ENCODE results near the gene PIGU.
"Not testable (repeated sequence)": the region's sequence is repeated elsewhere in the genome, so short reads cannot be mapped to it uniquely, and the experiment has no call there.

The PIGU gene

DNA sequence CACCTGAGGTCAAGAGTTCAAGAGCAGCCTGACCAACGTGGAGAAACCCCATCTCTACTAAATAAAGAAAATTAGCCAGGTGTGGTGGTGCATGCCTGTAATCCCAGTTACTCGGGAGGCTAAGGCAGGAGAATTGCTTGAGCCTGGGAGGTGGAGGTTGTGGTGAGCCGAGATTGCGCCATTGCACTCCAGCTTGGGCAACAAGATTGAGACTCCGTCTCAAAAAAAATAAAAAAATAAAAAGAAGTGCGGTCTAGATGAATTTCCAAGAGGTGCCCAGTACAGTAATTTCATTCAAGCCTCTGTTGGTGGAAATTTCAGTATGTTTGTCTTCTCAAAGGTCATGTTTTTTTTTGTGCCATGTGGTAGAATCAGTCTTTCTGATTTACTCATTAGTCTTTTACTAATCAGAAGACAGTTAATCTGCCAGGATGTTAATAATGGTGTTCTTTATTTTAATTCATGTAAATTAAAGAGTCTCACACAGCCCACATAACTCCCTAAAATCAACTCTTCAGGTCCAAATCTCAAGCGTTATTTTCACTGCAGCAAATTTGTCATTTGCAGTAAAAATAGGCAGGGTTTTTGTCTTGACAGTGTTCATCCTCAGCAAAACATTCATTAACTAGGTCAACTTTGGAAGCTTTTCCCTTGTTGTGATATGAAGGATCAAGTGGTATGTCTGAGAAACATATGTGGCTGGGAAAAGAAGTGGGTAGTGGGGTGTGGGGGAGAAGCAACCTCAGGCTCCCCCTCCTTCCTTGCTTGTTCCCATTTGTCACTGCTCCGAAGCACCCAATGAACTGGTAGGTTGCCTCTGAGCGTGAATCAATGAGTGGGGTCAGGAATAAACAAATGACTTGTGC, 40.6 kb upstream of the PIGU start:
- Histone ChIP-seq H4K20me1 (ENCODE audit: control insufficient read depth, insufficient read depth, low read depth, low read length) (no peaks in the 10 kb centered on the region), H3F3A (ENCODE audit: control insufficient read depth, insufficient read depth) (no peaks in the 10 kb centered on the region), H3K27ac (ENCODE audit: low read depth, low read length) (no peak overlapping the region), H3K36me3 (ENCODE audit: control insufficient read depth, low read length) (peaks cover 3% of the 10 kb centered on the region; the same call in 1 of the 2 replicates), H3K4me3 (ENCODE audit: low read length) (no peak overlapping the region), H3K9me2 (replicated peaks; ENCODE audit: control insufficient read depth, low read length) (no peaks in the 10 kb centered on the region), H3K27me3 (ENCODE audit: control insufficient read depth, low read length) (no peaks in the 10 kb centered on the region), H3K4me1 (ENCODE audit: control insufficient read depth, low read length) (peaks cover 19% of the 10 kb centered on the region), H3K9me3 (ENCODE audit: control insufficient read depth, insufficient read depth, low read length) (no peaks in the 10 kb centered on the region), H3K79me2 (ENCODE audit: control insufficient read depth, low read length) (no peaks in the 10 kb centered on the region), H3K4me2 (ENCODE audit: low read length) (no peak overlapping the region)
- TF ChIP-seq, protein P1, sequence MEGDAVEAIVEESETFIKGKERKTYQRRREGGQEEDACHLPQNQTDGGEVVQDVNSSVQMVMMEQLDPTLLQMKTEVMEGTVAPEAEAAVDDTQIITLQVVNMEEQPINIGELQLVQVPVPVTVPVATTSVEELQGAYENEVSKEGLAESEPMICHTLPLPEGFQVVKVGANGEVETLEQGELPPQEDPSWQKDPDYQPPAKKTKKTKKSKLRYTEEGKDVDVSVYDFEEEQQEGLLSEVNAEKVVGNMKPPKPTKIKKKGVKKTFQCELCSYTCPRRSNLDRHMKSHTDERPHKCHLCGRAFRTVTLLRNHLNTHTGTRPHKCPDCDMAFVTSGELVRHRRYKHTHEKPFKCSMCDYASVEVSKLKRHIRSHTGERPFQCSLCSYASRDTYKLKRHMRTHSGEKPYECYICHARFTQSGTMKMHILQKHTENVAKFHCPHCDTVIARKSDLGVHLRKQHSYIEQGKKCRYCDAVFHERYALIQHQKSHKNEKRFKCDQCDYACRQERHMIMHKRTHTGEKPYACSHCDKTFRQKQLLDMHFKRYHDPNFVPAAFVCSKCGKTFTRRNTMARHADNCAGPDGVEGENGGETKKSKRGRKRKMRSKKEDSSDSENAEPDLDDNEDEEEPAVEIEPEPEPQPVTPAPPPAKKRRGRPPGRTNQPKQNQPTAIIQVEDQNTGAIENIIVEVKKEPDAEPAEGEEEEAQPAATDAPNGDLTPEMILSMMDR (IDR thresholded peaks at IDR 0.05; ENCODE audit: low read depth, low read length, poor library complexity, severe bottlenecking): no peak
- TF ChIP-seq EZH2phosphoT487 (IDR thresholded peaks at IDR 0.05; ENCODE audit: borderline replicate concordance, low read length): no peak

DNA sequence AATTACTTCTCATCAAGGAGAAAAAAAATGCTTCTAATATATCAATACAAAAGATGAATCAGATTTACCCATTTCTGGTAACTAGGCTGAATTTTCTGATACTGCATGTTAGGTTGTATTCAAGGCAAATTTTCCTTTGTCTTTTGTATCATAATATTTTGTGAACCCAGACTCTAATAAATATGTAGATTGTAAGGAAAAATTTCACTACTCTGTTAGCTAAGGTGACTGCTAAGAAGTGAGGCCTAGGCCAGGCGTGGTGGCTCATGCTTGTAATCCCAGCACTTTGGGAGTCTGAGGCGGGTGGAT, 40.0 kb upstream of the PIGU start:
- Histone ChIP-seq H4K20me1 (ENCODE audit: control insufficient read depth, insufficient read depth, low read depth, low read length) (no peaks in the 10 kb centered on the region), H3F3A (ENCODE audit: control insufficient read depth, insufficient read depth) (no peaks in the 10 kb centered on the region), H3K4me2 (ENCODE audit: low read length) (no peak overlapping the region), H3K4me3 (ENCODE audit: low read length) (no peak overlapping the region), H3K36me3 (ENCODE audit: control insufficient read depth, low read length) (peaks cover 3% of the 10 kb centered on the region; the same call in 1 of the 2 replicates), H3K27me3 (ENCODE audit: control insufficient read depth, low read length) (no peaks in the 10 kb centered on the region), H3K79me2 (ENCODE audit: control insufficient read depth, low read length) (no peaks in the 10 kb centered on the region), H3K4me1 (ENCODE audit: control insufficient read depth, low read length) (peaks cover 19% of the 10 kb centered on the region), H3K27ac (ENCODE audit: low read depth, low read length) (no peak overlapping the region), H3K9me2 (replicated peaks; ENCODE audit: control insufficient read depth, low read length) (no peaks in the 10 kb centered on the region), H3K9me3 (ENCODE audit: control insufficient read depth, insufficient read depth, low read length) (no peaks in the 10 kb centered on the region)
- TF ChIP-seq, protein P1 (IDR thresholded peaks at IDR 0.05; ENCODE audit: low read depth, low read length, poor library complexity, severe bottlenecking): no peak
- TF ChIP-seq EZH2phosphoT487 (IDR thresholded peaks at IDR 0.05; ENCODE audit: borderline replicate concordance, low read length): no peak

DNA sequence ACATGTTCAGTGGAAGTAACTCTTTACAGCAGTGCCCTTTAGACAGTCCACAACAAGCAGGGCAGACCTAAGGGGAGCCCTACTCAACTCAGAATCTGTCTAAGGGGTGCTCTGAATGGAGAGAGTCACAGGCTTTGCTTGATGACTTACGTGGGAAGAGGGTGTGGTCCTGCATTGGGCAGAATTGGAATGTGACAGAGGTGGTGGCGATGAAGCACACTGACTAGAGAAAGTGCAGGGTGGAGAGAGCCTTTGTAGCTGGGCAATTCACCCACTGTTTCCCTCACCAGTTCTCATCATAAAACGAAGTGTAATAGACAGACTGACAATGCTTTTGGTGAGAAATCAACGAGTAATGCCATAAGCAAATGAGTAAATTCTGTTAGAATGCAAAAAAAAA, 38.5 kb upstream of the PIGU start:
- TF ChIP-seq EZH2phosphoT487 (IDR thresholded peaks at IDR 0.05; ENCODE audit: borderline replicate concordance, low read length): no peak
- TF ChIP-seq, protein P1 (IDR thresholded peaks at IDR 0.05; ENCODE audit: low read depth, low read length, poor library complexity, severe bottlenecking): no peak
- no peak overlapping the region for H3K4me3 ChIP-seq (ENCODE audit: low read length)
- no peaks in the 10 kb centered on the region for H3F3A ChIP-seq (ENCODE audit: control insufficient read depth, insufficient read depth)
- no peaks in the 10 kb centered on the region for H4K20me1 ChIP-seq (ENCODE audit: control insufficient read depth, insufficient read depth, low read depth, low read length)
- H3K9me2 ChIP-seq (replicated peaks; ENCODE audit: control insufficient read depth, low read length): no peaks in the 10 kb centered on the region
- no peaks in the 10 kb centered on the region for H3K79me2 ChIP-seq (ENCODE audit: control insufficient read depth, low read length)
- no peaks in the 10 kb centered on the region for H3K9me3 ChIP-seq (ENCODE audit: control insufficient read depth, insufficient read depth, low read length)
- no peak overlapping the region for H3K4me2 ChIP-seq (ENCODE audit: low read length)
- no peaks in the 10 kb centered on the region for H3K27me3 ChIP-seq (ENCODE audit: control insufficient read depth, low read length)
- H3K27ac ChIP-seq (ENCODE audit: low read depth, low read length): no peak overlapping the region
- H3K4me1 ChIP-seq (ENCODE audit: control insufficient read depth, low read length): peaks cover 19% of the 10 kb centered on the region
- H3K36me3 ChIP-seq (ENCODE audit: control insufficient read depth, low read length): peaks cover 3% of the 10 kb centered on the region; the same call in 1 of the 2 replicates

DNA sequence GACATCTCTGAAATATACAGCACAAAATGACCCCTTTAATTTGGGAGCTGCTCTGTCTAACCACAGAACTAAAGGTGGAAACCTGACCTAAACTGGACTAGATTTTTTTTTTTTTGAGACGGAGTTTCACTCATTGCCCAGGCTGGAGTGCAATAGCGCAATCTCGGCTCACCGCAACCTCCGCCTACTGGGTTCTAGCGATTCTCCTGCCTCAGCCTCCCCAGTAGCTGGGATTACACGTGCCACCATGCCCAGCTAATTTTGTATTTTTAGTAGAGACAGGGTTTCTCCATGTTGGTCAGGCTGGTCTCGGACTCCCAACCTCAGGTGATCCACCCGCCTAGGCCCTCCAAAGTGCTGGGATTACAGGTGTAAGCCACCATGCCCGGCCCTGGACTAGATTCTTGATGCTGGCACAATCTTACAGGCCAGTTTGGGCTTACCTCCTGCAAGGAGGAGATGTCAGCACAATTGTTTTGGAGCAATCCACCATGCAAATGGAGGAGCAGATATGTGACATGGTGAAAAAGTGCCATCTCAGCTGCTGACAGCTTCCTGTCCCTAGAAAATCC, 37.1 kb upstream of the PIGU start:
- not testable (repeated sequence) for H3K4me3 ChIP-seq (ENCODE audit: low read length); H3K9me2 ChIP-seq (replicated peaks; ENCODE audit: control insufficient read depth, low read length); H3K27me3 ChIP-seq (ENCODE audit: control insufficient read depth, low read length); H3K36me3 ChIP-seq (ENCODE audit: control insufficient read depth, low read length); H3K79me2 ChIP-seq (ENCODE audit: control insufficient read depth, low read length); H4K20me1 ChIP-seq (ENCODE audit: control insufficient read depth, insufficient read depth, low read depth, low read length); H3F3A ChIP-seq (ENCODE audit: control insufficient read depth, insufficient read depth); H3K27ac ChIP-seq (ENCODE audit: low read depth, low read length); H3K4me2 ChIP-seq (ENCODE audit: low read length); H3K9me3 ChIP-seq (ENCODE audit: control insufficient read depth, insufficient read depth, low read length)
- H3K4me1 ChIP-seq (ENCODE audit: control insufficient read depth, low read length): peaks cover 13% of the 10 kb centered on the region

All from DOHH2 (cell line).